OCI-LY1 (cell line): ENCODE results near the gene INPP5K.

ENCODE experiments used
- H2AFZ ChIP-seq: fragments of 200-600 bp; sonication (generic), shearing (Covaris generic); 2 replicates; pipeline ENCODE4 v1.6.0; 2014; ENCODE audit warnings: antibody characterized with exemption, mild to moderate bottlenecking, low read length
- H3F3A ChIP-seq: fragments of 200-600 bp; sonication (generic), shearing (Covaris generic); 2 replicates; pipeline ENCODE4 v1.6.0; 2014; ENCODE audit warnings: mild to moderate bottlenecking, antibody characterized with exemption, low read length, moderate library complexity; ENCODE audit not compliant: insufficient read depth
- H3K27ac ChIP-seq: fragments of 200-600 bp; sonication (generic); 2 replicates; pipeline ENCODE4 v1.5.1; 2014; ENCODE audit warnings: low read length, mixed run types, mild to moderate bottlenecking, low read depth; ENCODE audit not compliant: poor library complexity, severe bottlenecking
- H3K27me3 ChIP-seq: fragments of 200-600 bp; sonication (generic); 2 replicates; pipeline ENCODE4 v1.6.0; 2014; ENCODE audit warnings: antibody characterized with exemption, mild to moderate bottlenecking, low read length, moderate library complexity; ENCODE audit not compliant: insufficient read depth
- H3K36me3 ChIP-seq: fragments of 200-600 bp; sonication (generic); 2 replicates; pipeline ENCODE4 v1.6.1; 2014; ENCODE audit warnings: mild to moderate bottlenecking, antibody characterized with exemption, low read length, moderate library complexity, mixed read lengths; ENCODE audit not compliant: insufficient read depth
- H3K4me1 ChIP-seq: fragments of 200-600 bp; sonication (generic); 2 replicates; pipeline ENCODE4 v1.5.1; 2014; ENCODE audit warnings: mild to moderate bottlenecking, low read length, moderate library complexity; ENCODE audit not compliant: insufficient read depth, severe bottlenecking
- H3K4me2 ChIP-seq: fragments of 200-600 bp; sonication (generic), shearing (Covaris generic); 2 replicates; pipeline ENCODE4 v1.6.1; 2014; ENCODE audit warnings: low read length
- H3K4me3 ChIP-seq: fragments of 200-600 bp; sonication (generic); 2 replicates; pipeline ENCODE4 v1.5.1; 2014; ENCODE audit warnings: low read length, low read depth, mild to moderate bottlenecking, mixed read lengths; ENCODE audit not compliant: poor library complexity, severe bottlenecking
- H3K79me2 ChIP-seq: fragments of 200-600 bp; shearing (Covaris generic); 2 replicates; pipeline ENCODE4 v1.6.1; 2016; ENCODE audit warnings: mixed run types, low read length, mixed read lengths; ENCODE audit not compliant: insufficient read depth
- H3K9ac ChIP-seq: fragments of 200-600 bp; sonication (generic), shearing (Covaris generic); 2 replicates; pipeline ENCODE4 v1.6.1; 2014; ENCODE audit warnings: mild to moderate bottlenecking, low read length, mixed read lengths
- H3K9me2 ChIP-seq: fragments of 200-600 bp; sonication (generic), shearing (Covaris generic); 2 replicates; pipeline ENCODE4 v1.6.1; 2014; ENCODE audit warnings: low read depth, mild to moderate bottlenecking, low read length, mixed read lengths
- H3K9me3 ChIP-seq: fragments of 200-600 bp; shearing (Covaris generic); 2 replicates; pipeline ENCODE4 v1.6.1; 2014; ENCODE audit warnings: low read length, mixed read lengths
- H4K20me1 ChIP-seq: fragments of 200-600 bp; sonication (generic), shearing (Covaris generic); 2 replicates; pipeline ENCODE4 v1.6.0; 2016; ENCODE audit warnings: mild to moderate bottlenecking, low read length; ENCODE audit not compliant: insufficient read depth
- EZH2 ChIP-seq: fragments of 200-600 bp; sonication (generic), shearing (Covaris generic); IDR thresholded peaks from 2 replicates; pipeline ENCODE4 v1.8.0; 2017; ENCODE audit warnings: borderline replicate concordance, mixed run types, mild to moderate bottlenecking, antibody characterized with exemption, low read length, moderate library complexity, mixed read lengths
- TF ChIP-seq, protein P1 (sequence below): fragments of 200-600 bp; sonication (generic), shearing (Covaris generic); IDR thresholded peaks from 2 replicates; pipeline ENCODE4 v1.5.1; 2017; ENCODE audit warnings: mild to moderate bottlenecking, antibody characterized with exemption, low read length, moderate library complexity, mixed read lengths

Gene INPP5K

DNA sequence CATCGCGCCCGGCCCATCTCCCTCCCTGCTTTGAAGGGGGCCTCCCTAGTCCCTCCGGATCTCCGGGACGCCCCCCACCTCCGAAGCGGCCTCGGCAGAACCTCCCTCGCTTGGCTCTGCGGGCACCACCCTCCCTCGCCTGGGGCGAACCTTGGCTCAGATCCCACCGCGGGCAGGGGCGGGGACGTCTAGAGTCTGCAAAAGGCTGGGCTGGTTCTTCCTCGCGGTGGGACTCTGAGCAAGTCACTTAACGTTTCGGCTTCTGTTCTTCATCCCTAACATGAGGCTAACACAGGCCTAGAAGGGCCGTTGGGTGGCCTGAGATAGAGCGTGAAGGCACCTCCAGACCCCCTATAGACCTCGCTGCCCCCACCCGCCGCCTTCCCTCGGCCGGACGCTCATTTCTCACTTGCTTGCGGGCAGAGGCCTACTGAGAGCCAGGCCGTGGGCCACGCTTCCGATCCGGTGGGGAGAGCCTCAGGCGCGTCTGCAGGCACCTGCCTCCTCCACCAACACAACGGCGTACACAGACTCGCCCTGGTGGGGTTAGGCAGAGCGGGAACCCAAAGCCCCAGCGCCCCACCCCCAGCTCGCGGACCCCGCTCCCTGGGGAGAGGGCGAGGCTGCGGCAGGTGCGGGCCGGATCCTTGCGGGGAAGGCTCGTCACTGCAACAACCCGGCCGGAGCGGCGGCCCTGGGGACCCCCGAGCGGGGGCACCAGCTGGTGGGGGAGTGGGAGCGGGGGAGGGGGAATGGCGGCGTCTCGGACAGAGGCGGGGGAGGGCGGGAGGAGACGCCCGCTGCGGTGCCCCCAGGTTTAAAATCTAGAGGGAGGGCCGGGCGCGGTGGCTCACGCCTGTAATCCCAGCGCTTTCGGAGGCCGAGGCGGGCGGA is 29.4 kb downstream of the INPP5K start:
- Histone ChIP-seq H4K20me1 (no peaks in the 10 kb centered on the region), H3K9me3 (no peaks in the 10 kb centered on the region), H3F3A (no peaks in the 10 kb centered on the region), H3K79me2 (no peaks in the 10 kb centered on the region), H2AFZ (no peak overlapping the region), H3K27me3 (no peaks in the 10 kb centered on the region), H3K27ac (peak overlapping the region; percentile 95), H3K9me2 (no peaks in the 10 kb centered on the region), H3K9ac (peak overlapping the region; percentile 66; the same call in 1 of the 2 replicates), H3K4me1 (peaks cover 55% of the 10 kb centered on the region), H3K36me3 (peaks cover 7% of the 10 kb centered on the region; the same call in 1 of the 2 replicates), H3K4me2 (peak overlapping the region; percentile 84), H3K4me3 (peak overlapping the region; percentile 58)
- TF ChIP-seq, protein P1, sequence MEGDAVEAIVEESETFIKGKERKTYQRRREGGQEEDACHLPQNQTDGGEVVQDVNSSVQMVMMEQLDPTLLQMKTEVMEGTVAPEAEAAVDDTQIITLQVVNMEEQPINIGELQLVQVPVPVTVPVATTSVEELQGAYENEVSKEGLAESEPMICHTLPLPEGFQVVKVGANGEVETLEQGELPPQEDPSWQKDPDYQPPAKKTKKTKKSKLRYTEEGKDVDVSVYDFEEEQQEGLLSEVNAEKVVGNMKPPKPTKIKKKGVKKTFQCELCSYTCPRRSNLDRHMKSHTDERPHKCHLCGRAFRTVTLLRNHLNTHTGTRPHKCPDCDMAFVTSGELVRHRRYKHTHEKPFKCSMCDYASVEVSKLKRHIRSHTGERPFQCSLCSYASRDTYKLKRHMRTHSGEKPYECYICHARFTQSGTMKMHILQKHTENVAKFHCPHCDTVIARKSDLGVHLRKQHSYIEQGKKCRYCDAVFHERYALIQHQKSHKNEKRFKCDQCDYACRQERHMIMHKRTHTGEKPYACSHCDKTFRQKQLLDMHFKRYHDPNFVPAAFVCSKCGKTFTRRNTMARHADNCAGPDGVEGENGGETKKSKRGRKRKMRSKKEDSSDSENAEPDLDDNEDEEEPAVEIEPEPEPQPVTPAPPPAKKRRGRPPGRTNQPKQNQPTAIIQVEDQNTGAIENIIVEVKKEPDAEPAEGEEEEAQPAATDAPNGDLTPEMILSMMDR, result no peak
- TF ChIP-seq EZH2, result no peak

DNA sequence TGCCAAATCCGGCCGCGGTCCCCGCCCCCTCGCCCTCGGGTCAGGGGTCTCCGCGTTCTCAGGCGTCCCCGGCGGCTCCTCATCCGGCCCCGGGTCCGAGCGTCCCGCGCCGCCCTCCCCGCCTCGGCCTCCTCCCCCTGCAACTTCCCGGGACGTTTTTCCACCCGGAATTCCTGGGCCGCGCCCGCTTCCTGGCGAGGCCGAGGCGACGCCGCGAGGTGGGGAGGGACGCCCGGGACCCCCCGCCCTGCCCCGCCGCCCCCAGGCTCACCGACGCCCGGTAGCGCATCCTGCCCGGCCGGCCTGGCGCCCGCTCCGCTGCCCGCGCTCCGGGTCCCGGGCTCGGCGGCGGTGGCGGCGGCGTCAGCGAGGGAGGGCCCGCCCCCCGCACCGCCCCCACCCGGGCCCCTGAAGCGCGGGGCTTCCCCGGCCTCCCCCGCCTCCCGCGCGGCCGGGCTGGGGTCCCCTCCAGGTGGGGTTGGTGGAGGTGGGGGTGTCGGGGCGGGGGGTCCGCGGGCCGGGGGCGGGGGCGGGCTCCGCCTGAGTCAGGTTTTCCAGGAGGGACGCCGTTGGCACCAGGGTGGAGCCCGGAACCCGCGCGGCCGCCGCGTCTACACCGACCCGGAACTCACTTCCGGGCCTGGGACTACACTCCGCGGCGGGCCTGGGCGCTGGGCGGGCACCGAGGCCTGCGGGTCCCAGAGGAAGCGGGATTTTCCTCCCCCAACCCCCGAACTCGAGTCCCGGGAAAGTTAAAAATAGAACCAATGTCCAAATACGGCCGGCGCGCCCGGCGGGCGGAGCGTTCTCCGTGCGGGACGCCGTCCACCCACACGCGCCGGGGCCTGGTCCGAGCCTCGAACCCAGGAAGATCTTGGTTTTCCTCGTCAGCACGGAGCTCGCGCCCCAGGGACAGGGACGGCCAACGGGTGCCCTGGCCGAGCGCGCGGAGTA is 30.7 kb downstream of the INPP5K start:
- no peaks in the 10 kb centered on the region for H3F3A ChIP-seq
- no peaks in the 10 kb centered on the region for H3K9me2 ChIP-seq
- H2AFZ ChIP-seq, result no peak overlapping the region
- peaks cover 9% of the 10 kb centered on the region for H3K36me3 ChIP-seq
- peak overlapping the region; percentile 67 for H3K4me3 ChIP-seq
- peaks cover 49% of the 10 kb centered on the region for H3K4me1 ChIP-seq
- H3K27ac ChIP-seq, result peak overlapping the region; percentile 95
- H3K27me3 ChIP-seq, result no peaks in the 10 kb centered on the region
- H4K20me1 ChIP-seq, result no peaks in the 10 kb centered on the region
- peak overlapping the region; percentile 60 for H3K9ac ChIP-seq
- H3K4me2 ChIP-seq, result peak overlapping the region; percentile 84
- H3K79me2 ChIP-seq, result no peaks in the 10 kb centered on the region
- TF ChIP-seq, protein P1, result no peak
- TF ChIP-seq EZH2, result no peak
- H3K9me3 ChIP-seq, result no peaks in the 10 kb centered on the region

DNA sequence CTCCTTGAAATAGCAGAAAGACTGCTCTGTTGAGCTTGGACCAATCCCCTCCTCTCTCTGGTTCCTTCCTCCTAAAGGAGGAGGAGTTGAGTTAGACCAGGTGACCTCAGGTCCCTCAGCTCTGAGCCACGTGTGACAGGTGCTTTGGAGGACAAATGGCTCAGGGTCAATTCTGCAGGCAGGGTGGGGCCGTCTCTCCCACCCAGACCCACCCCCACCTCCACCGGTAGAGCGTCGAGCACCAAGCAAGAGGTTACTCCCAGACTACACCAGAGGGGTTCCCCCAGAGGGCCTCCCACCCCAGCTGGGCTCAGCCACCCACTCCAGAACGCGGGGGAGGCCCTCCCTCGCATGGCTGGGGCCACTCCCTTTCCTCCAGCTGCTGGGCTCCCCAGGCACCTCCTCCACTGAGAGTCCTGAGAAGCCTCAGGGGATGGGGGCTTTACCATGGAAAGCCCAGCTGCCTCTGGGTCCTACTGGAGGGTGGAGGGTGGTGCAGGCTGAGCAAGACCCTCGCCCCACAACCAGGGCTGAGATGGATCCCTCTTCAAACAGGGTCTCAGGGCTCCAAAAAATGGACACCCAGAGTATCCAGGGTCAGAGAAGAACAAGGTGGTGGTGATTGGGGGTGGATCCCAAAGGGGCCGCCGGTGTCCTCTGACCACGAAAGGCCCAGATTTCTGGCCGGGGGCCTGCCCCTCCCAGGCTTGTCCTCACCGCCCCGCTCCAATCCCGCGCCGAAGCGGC is 31.6 kb downstream of the INPP5K start:
- Histone ChIP-seq H3K27ac (no peak overlapping the region), H3K9ac (peak overlapping the region; percentile 60; the same call in 1 of the 2 replicates), H4K20me1 (no peaks in the 10 kb centered on the region), H3K4me3 (peak overlapping the region; percentile 67), H3K9me2 (no peaks in the 10 kb centered on the region), H3F3A (no peaks in the 10 kb centered on the region), H3K79me2 (no peaks in the 10 kb centered on the region), H3K27me3 (no peaks in the 10 kb centered on the region), H2AFZ (no peak overlapping the region), H3K4me2 (peak overlapping the region; percentile 74), H3K36me3 (peaks cover 9% of the 10 kb centered on the region), H3K9me3 (no peaks in the 10 kb centered on the region), H3K4me1 (peaks cover 40% of the 10 kb centered on the region)
- TF ChIP-seq, protein P1, result no peak
- TF ChIP-seq EZH2, result no peak
